GM12878 (cell line): Measurements from ENCODE around the gene TNNT3. TPM values are rescaled to one million over a fixed set of nuclear protein-coding genes. Genes with fewer than 3 reads are reported as not detected.

Source experiments
- ATAC-seq: fragments of 200-7000 bp; cut with Tn5 transposase; 3 replicates; pipeline ENCODE4 v1.9.1; 2020; ENCODE audit warnings: mild to moderate bottlenecking, moderate library complexity
- BruUV-seq: library from RNA; stranded (reverse); fragments of 400-500 nt; replicated peaks from 2 replicates; lab custom pipeline; 2021; lab: Mats Ljungman, UMichigan
- CTCF ChIA-PET: fragments of 300-600 bp; sonication (Branson Sonifier 250); formaldehyde crosslinking; extraction: SDS; loops from one replicate; lab custom pipeline; 2021; ENCODE audit warnings: inconsistent platforms; lab: Yijun Ruan, JAX
- POLR2A ChIA-PET: fragments of 350-600 bp; formaldehyde crosslinking; extraction: SDS; loops from one replicate; lab custom pipeline; 2021; ENCODE audit warnings: inconsistent platforms; lab: Charles Lee
- RAD21 ChIA-PET: fragments of 300-600 bp; sonication (Branson Sonifier 250); formaldehyde crosslinking; loops from one replicate; lab custom pipeline; 2023; ENCODE audit warnings: antibody characterized with exemption; ENCODE audit not compliant: unreplicated experiment; lab: Charles Lee
- SMC1A ChIA-PET: fragments of 300-600 bp; sonication (Branson Sonifier 250); formaldehyde crosslinking; loops from one replicate; lab custom pipeline; 2023; ENCODE audit not compliant: unreplicated experiment, uncharacterized antibody; lab: Charles Lee
- DNase-seq: peaks from one replicate; pipeline ENCODE4 v3.0.0-alpha.2; 2011; ENCODE audit warnings: low read depth, low spot score
- FAIRE-seq: peaks from 3 replicates; lab custom pipeline; 2011; peaks lifted over from hg19 to GRCh38; lab: Jason Lieb, UNC
- H2AFZ ChIP-seq: 2 replicates; pipeline ENCODE4 v1.6.0; 2011; ENCODE audit warnings: low read depth, low read length, control low read depth; ENCODE audit not compliant: control insufficient read depth
- H3K27ac ChIP-seq: 2 replicates; pipeline ENCODE4 v1.5.1; 2011; ENCODE audit warnings: control low read depth; ENCODE audit not compliant: control insufficient read depth, insufficient read depth
- H3K27me3 ChIP-seq, 2 experiments: replicated peaks in 1 of 2; 2 replicates each; pipeline versions ENCODE4 v1.6.0 to v1.6.1; 2011; ENCODE audit warnings: low read length in 1 of 2; ENCODE audit not compliant: control insufficient read depth in 2 of 2, insufficient read depth in 2 of 2
- H3K36me3 ChIP-seq, 2 experiments: 2 replicates each; pipeline ENCODE4 v1.5.1; 2011; ENCODE audit warnings: low read length in 1 of 2; ENCODE audit not compliant: control insufficient read depth in 2 of 2, insufficient read depth in 2 of 2
- H3K4me1 ChIP-seq: 2 replicates; pipeline ENCODE4 v1.6.1; 2011; ENCODE audit warnings: mild to moderate bottlenecking, low read length, moderate library complexity, mixed read lengths; ENCODE audit not compliant: control insufficient read depth, insufficient read depth
- H3K4me2 ChIP-seq: 2 replicates; pipeline ENCODE4 v1.6.0; 2011; ENCODE audit warnings: control low read depth; ENCODE audit not compliant: control insufficient read depth, insufficient read depth
- H3K4me3 ChIP-seq: fragments of 200-600 bp; sonication (generic); 2 replicates; pipeline ENCODE4 v1.5.1; 2016
- H3K79me2 ChIP-seq: 2 replicates; pipeline ENCODE4 v1.6.0; 2011; ENCODE audit warnings: low read length; ENCODE audit not compliant: control insufficient read depth, insufficient read depth
- H3K9ac ChIP-seq: 2 replicates; pipeline ENCODE4 v1.8.0; 2011; ENCODE audit warnings: low read length, control low read depth, mixed read lengths; ENCODE audit not compliant: control insufficient read depth, insufficient read depth
- H3K9me3 ChIP-seq: replicated peaks from 3 replicates; pipeline ENCODE4 v1.5.1; 2011; ENCODE audit warnings: mild to moderate bottlenecking, low read length; ENCODE audit not compliant: control insufficient read depth, insufficient read depth
- H4K20me1 ChIP-seq: 2 replicates; pipeline ENCODE4 v1.6.0; 2011; ENCODE audit not compliant: control insufficient read depth, insufficient read depth
- CHD4 ChIP-seq: fragments of 200-600 bp; sonication (generic); IDR thresholded peaks from 2 replicates; pipeline ENCODE4 v1.6.1; 2016; ENCODE audit warnings: mild to moderate bottlenecking
- E2F4 ChIP-seq: IDR thresholded peaks from 2 replicates; pipeline ENCODE4 v1.6.1; 2012; ENCODE audit warnings: low read depth, low read length, improper control_type of control experiment
- KDM1A ChIP-seq: fragments of 200-600 bp; sonication (generic); IDR thresholded peaks from 2 replicates; pipeline ENCODE4 v1.6.1; 2016; ENCODE audit warnings: borderline replicate concordance
- MXI1 ChIP-seq: fragments of 150-350 bp; IDR thresholded peaks from 2 replicates; pipeline ENCODE4 v1.6.1; 2011; ENCODE audit warnings: low read depth, mild to moderate bottlenecking, inconsistent platforms, low read length, improper control_type of control experiment
- MYB ChIP-seq: fragments of 150-350 bp; IDR thresholded peaks from 2 replicates; pipeline ENCODE4 v1.6.1; 2014; ENCODE audit warnings: mild to moderate bottlenecking, low read depth, low read length, borderline replicate concordance
- POLR2AphosphoS5 ChIP-seq: IDR thresholded peaks from 2 replicates; pipeline ENCODE4 v1.6.1; 2011; ENCODE audit warnings: mild to moderate bottlenecking, low read length, inconsistent platforms
- POU2F2 ChIP-seq: IDR thresholded peaks from 3 replicates; pipeline ENCODE4 v1.6.1; 2011; ENCODE audit warnings: low read depth, mild to moderate bottlenecking, low read length, borderline replicate concordance
- RELA ChIP-seq: fragments of 450-650 bp; IDR thresholded peaks from 2 replicates; pipeline ENCODE4 v1.8.0; 2014; ENCODE audit warnings: borderline replicate concordance; ENCODE audit not compliant: partially characterized antibody
- SMAD5 ChIP-seq: IDR thresholded peaks from 2 replicates; pipeline ENCODE4 v1.6.1; 2016; ENCODE audit warnings: antibody characterized with exemption, low read depth
- ZNF384 ChIP-seq: IDR thresholded peaks from 2 replicates; pipeline ENCODE4 v1.6.1; 2012; ENCODE audit warnings: low read depth, mild to moderate bottlenecking, low read length, improper control_type of control experiment, borderline replicate concordance
- WGBS: methylation state at CpG from one replicate; pipeline ENCODE4 v1.1.6; 2016; ENCODE audit warnings: low lambda C conversion rate; ENCODE audit not compliant: insufficient replicate concordance, insufficient coverage; ENCODE audit errors: missing lambda C conversion rate; 5-methylcytosine and 5-hydroxymethylcytosine counted together
- in situ Hi-C: fragments of 300-500 bp; cut with MboI; formaldehyde crosslinking; loops from 9 replicates; pipeline ENCODE4 v1.14.3; 2018; ENCODE audit warnings: mixed read lengths
- intact Hi-C: fragments of 100-400 bp; cut with micrococcal nuclease; formaldehyde crosslinking; loops from one replicate; pipeline ENCODE4 v1.14.2; 2022; ENCODE audit not compliant: unreplicated experiment
- polyA plus RNA-seq, 11 experiments: library from polyadenylated mRNA; depleted of rRNA in 4 of 11; unstranded in 6 of 11; stranded (reverse) in 5 of 11; fragments of >200 nt; fragmentation: Nextera tagmentation in 4 of 11; fragmentation: Illumina TruSeq in 1 of 11; extraction: Ambion mirVana in 4 of 11; extraction: Trizol in 1 of 11; gene quantifications; 1 replicate in 1 of 11; 2 replicates in 10 of 11; pipeline versions ENCODE4 v1.2.1 to v1.2.3, GENCODE V29; 2011 to 2016; ENCODE audit warnings: inconsistent platforms in 2 of 11, missing spikeins in 2 of 11, low read depth in 1 of 11
- total RNA-seq, 4 experiments: library from RNA; depleted of rRNA in 3 of 4; stranded (reverse); fragments of >200 nt in 3 of 4; fragmentation: Illumina TruSeq in 1 of 4; extraction: Trizol in 1 of 4; gene quantifications; 2 replicates each; pipeline versions ENCODE4 v1.2.1 to v1.2.3, GENCODE V29; 2013 to 2021
- TF ChIP-seq, protein P1 (sequence below): fragments of 450-650 bp; IDR thresholded peaks from 2 replicates; pipeline ENCODE4 v1.6.1; 2017; ENCODE audit warnings: mild to moderate bottlenecking, moderate library complexity
- TF ChIP-seq, protein P2 (sequence below): fragments of 450-650 bp; IDR thresholded peaks from 2 replicates; pipeline ENCODE4 v1.6.1; 2017; ENCODE audit warnings: low read depth, mild to moderate bottlenecking, moderate library complexity

TNNT3 gene
- total and polyA plus RNA-seq, 10 of the 15 experiments (the other 5 are each of a cell fraction or from before 2014, with no cell fraction given) = 0.40 to 0.50 TPM; not detected in 8

DNA sequence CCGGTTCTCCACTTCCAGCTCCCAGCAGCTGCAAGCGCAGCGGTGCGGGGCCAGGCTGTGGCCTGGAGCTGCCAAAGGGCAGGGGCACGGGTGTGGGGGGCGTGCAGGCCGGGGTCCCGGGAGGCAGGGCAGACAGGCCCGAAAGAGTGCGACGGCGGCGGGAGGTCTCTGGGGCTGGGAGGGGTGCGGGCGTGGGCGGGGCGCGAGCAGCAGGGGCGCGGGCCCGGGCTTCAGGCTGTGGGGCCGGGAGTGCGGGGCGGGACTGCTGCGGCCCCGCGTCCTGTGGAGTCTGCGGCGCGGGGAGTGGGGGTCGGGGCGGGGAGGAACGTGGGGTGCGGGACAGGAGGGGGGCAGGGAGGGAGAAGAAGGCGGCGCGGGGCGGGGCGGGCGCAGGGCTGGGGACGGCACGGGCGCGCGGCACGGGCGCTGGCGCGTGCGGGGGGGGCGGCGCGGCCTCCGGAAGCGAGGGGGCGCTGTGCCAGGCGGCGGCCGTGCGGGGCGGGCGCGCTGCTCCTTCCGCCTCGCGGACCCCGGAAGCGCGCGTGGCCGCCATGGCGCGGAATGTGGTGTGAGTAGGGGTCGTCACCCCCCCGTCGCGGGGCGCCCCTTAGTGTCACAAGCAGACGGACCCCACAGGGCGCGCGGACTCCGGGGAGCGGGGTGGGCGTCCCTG is 27.4 kb downstream of the TNNT3 start, which contains the start of gene MRPL23:
MRPL23 (plus strand) TSS at position 521 of the 673 bp plus-strand sequence; CDS start at position 552, 31 bp downstream.
- no CpG with 5 or more reads among the region's 85 CpGs for WGBS
- H3K79me2 ChIP-seq = no peaks in the 10 kb centered on the region
- H3K4me1 ChIP-seq = no peaks in the 10 kb centered on the region
- peak; percentile 77 for ATAC-seq
- no peak for FAIRE-seq
- H3K9me3 ChIP-seq = no peaks in the 10 kb centered on the region
- intact Hi-C loops = no loop called here
- BruUV-seq = no TSS peak
- H4K20me1 ChIP-seq = no peaks in the 10 kb centered on the region
- no peak within 1 kb of the TSS for H3K27ac ChIP-seq
- TF ChIP-seq KDM1A (no peak), CHD4 (no peak), POU2F2 (no peak), POLR2AphosphoS5 (no peak), E2F4 (no peak), ZNF384 (no peak), SMAD5 (no peak), RELA (no peak), MYB (no peak), MXI1 (no peak)
- TF ChIP-seq, protein P1, sequence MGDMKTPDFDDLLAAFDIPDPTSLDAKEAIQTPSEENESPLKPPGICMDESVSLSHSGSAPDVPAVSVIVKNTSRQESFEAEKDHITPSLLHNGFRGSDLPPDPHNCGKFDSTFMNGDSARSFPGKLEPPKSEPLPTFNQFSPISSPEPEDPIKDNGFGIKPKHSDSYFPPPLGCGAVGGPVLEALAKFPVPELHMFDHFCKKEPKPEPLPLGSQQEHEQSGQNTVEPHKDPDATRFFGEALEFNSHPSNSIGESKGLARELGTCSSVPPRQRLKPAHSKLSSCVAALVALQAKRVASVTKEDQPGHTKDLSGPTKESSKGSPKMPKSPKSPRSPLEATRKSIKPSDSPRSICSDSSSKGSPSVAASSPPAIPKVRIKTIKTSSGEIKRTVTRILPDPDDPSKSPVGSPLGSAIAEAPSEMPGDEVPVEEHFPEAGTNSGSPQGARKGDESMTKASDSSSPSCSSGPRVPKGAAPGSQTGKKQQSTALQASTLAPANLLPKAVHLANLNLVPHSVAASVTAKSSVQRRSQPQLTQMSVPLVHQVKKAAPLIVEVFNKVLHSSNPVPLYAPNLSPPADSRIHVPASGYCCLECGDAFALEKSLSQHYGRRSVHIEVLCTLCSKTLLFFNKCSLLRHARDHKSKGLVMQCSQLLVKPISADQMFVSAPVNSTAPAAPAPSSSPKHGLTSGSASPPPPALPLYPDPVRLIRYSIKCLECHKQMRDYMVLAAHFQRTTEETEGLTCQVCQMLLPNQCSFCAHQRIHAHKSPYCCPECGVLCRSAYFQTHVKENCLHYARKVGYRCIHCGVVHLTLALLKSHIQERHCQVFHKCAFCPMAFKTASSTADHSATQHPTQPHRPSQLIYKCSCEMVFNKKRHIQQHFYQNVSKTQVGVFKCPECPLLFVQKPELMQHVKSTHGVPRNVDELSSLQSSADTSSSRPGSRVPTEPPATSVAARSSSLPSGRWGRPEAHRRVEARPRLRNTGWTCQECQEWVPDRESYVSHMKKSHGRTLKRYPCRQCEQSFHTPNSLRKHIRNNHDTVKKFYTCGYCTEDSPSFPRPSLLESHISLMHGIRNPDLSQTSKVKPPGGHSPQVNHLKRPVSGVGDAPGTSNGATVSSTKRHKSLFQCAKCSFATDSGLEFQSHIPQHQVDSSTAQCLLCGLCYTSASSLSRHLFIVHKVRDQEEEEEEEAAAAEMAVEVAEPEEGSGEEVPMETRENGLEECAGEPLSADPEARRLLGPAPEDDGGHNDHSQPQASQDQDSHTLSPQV = no peak
- TF ChIP-seq, protein P2, sequence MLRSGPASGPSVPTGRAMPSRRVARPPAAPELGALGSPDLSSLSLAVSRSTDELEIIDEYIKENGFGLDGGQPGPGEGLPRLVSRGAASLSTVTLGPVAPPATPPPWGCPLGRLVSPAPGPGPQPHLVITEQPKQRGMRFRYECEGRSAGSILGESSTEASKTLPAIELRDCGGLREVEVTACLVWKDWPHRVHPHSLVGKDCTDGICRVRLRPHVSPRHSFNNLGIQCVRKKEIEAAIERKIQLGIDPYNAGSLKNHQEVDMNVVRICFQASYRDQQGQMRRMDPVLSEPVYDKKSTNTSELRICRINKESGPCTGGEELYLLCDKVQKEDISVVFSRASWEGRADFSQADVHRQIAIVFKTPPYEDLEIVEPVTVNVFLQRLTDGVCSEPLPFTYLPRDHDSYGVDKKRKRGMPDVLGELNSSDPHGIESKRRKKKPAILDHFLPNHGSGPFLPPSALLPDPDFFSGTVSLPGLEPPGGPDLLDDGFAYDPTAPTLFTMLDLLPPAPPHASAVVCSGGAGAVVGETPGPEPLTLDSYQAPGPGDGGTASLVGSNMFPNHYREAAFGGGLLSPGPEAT = no peak
- ChIA-PET POLR2A (interaction anchor here (1.0 kb wide), 1 partner anchor 94 kb away, joined by 3 read pairs; the partner anchor contains the start of gene LSP1), RAD21 (interaction anchor here (1.0 kb wide), 1 partner anchor 65 kb away, joined by 3 read pairs; no protein-coding TSS in a partner anchor), SMC1A (no interaction called here), CTCF (interaction anchor here (1.0 to 1.3 kb wide), 3 partner anchors 54 to 253 kb away, joined by 3 read pairs; no protein-coding TSS in a partner anchor)
- H3K9ac ChIP-seq = no peak within 1 kb of the TSS
- DNase-seq = no peak
- H3K4me3 ChIP-seq = no peak within 1 kb of the TSS
- in situ Hi-C loops = no loop called here
- H3K36me3 ChIP-seq = no peaks in the 10 kb centered on the region
- no peak within 1 kb of the TSS for H2AFZ ChIP-seq
- H3K27me3 ChIP-seq = no peaks in the 10 kb centered on the region
- no peak within 1 kb of the TSS for H3K4me2 ChIP-seq
